Peyer's patch (tissue), 4 donors: ENCODE results near the gene PSME2. TPM values are rescaled to one million over a fixed set of nuclear protein-coding genes. Genes with fewer than 3 reads are reported as not detected.

Source experiments
- DNase-seq, 3 donors: peaks; one replicate each; pipeline ENCODE4 v3.0.0-alpha.2; 2017 to 2019
- H3K27ac ChIP-seq, 4 donors: fragments of 200-600 bp; sonication (generic); one replicate each; pipeline ENCODE4 v1.5.1; 2016 to 2019
- H3K27me3 ChIP-seq, 2 donors: fragments of 200-600 bp; sonication (generic); one replicate each; pipeline ENCODE4 v1.5.1; 2019
- H3K36me3 ChIP-seq, 3 donors: fragments of 200-600 bp; sonication (generic); one replicate each; pipeline ENCODE4 v1.5.1; 2016 to 2019
- H3K4me1 ChIP-seq, 4 donors: fragments of 200-600 bp; sonication (generic); one replicate each; pipeline ENCODE4 v1.5.1; 2016 to 2019
- H3K4me3 ChIP-seq, 4 donors: fragments of 200-600 bp; sonication (generic); 1 replicate in 3 of 4; 2 replicates in 1 of 4; pipeline ENCODE4 v1.5.1; 2016 to 2019; ENCODE audit warnings: mild to moderate bottlenecking in 1 of 4
- H3K9me3 ChIP-seq, 4 donors: fragments of 200-600 bp; sonication (generic); one replicate each; pipeline ENCODE4 v1.5.1; 2016 to 2019; ENCODE audit warnings: mild to moderate bottlenecking in 1 of 4
- CTCF ChIP-seq, 6 experiments: fragments of 450-650 bp in 4 of 6; fragments of 200-600 bp in 2 of 6; sonication (generic) in 1 of 6; IDR thresholded peaks; one replicate each; pipeline ENCODE4 v1.5.1; 2017 to 2019; ENCODE audit warnings: antibody characterized with exemption in 6 of 6, mild to moderate bottlenecking in 3 of 6, moderate library complexity in 1 of 6
- POLR2A ChIP-seq, 2 donors: fragments of 450-650 bp; IDR thresholded peaks; one replicate each; pipeline ENCODE4 v1.5.1; 2017; ENCODE audit warnings: antibody characterized with exemption in 2 of 2, mild to moderate bottlenecking in 2 of 2, moderate library complexity in 2 of 2
- total RNA-seq, 4 donors: library from RNA; depleted of rRNA; stranded (reverse); fragments of >200 nt; gene quantifications; one replicate each; pipeline ENCODE4 v1.1.0, GENCODE V29; 2016

The PSME2 gene
- total RNA-seq, 4 donors from 2014 or later = 119 to 258 (median 162) TPM

GRCh38 chr14:24113801-24114531 is 32.4 kb downstream of the PSME2 start:
- Histone ChIP-seq H3K4me3 (peak overlapping the region; percentile 50 to 89 (median 72)), H3K9me3 (no peaks in the 10 kb centered on the region), H3K27ac (peak overlapping the region; percentile 94 to 99 (median 97)), H3K36me3 (peaks cover 0 to 23% (median 0%) of the 10 kb centered on the region in 3 donors), H3K27me3 (no peaks in the 10 kb centered on the region), H3K4me1 (peaks cover 6 to 31% (median 10%) of the 10 kb centered on the region in 4 donors)
- peak in 1 of 6 experiments; percentile 10 for TF ChIP-seq CTCF (IDR thresholded peaks at IDR 0.05)
- peak; percentile 67 to 70 for TF ChIP-seq POLR2A (IDR thresholded peaks at IDR 0.05)
- DNase-seq = peak; percentile 74 to 95 (median 94)

GRCh38 chr14:24113379-24113800 is 33.0 kb downstream of the PSME2 start:
- H3K27ac ChIP-seq = peak overlapping the region; percentile 94 to 99 (median 97)
- H3K9me3 ChIP-seq = no peaks in the 10 kb centered on the region
- no peaks in the 10 kb centered on the region for H3K27me3 ChIP-seq
- H3K4me1 ChIP-seq = peaks cover 9 to 31% (median 11%) of the 10 kb centered on the region in 4 donors
- peaks cover 0 to 17% (median 0%) of the 10 kb centered on the region in 3 donors for H3K36me3 ChIP-seq
- no peak for TF ChIP-seq POLR2A (IDR thresholded peaks at IDR 0.05)
- no peak for TF ChIP-seq CTCF (IDR thresholded peaks at IDR 0.05)
- H3K4me3 ChIP-seq = peak overlapping the region; percentile 50 to 89 (median 72)
- no peak for DNase-seq

- Histone ChIP-seq H3K27ac (peak overlapping the region in 2 of 4 donors; percentile 23 to 35), H3K4me3 (no peak overlapping the region), H3K27me3 (no peaks in the 10 kb centered on the region), H3K9me3 (no peaks in the 10 kb centered on the region), H3K36me3 (no peaks in the 10 kb centered on the region), H3K4me1 (peaks cover 0 to 12% (median 8%) of the 10 kb centered on the region in 4 donors)
- DNase-seq = no peak
- TF ChIP-seq POLR2A (IDR thresholded peaks at IDR 0.05) (no peak), CTCF (IDR thresholded peaks at IDR 0.05) (no peak)
These were observed 35.9 kb downstream of the PSME2 start for GRCh38 chr14:24110523-24110922.

DNA sequence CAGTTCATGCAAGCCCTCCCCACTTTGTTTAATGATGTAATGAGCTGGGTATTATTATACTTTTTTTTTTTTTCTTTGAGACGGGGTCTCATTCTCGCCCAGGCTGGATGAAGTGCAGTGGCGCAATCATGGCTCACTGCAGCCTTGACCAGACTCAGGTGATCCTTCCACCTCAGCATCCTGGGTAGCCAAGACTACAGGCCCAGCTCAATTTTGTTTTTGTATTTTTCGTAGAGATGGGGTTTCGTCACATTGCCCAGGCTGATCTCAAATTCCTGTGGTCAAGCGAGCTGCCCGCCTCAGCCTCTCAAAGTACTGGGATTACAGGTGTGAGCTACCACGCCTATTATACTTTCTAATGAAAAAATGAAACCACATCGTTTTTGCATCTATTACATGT is 36.4 kb downstream of the PSME2 start:
- Histone ChIP-seq H3K9me3 (no peaks in the 10 kb centered on the region), H3K27ac (peak overlapping the region in 1 of 4 donors; percentile 23), H3K27me3 (no peaks in the 10 kb centered on the region), H3K36me3 (no peaks in the 10 kb centered on the region), H3K4me3 (no peak overlapping the region), H3K4me1 (peaks cover 0 to 10% (median 8%) of the 10 kb centered on the region in 4 donors)
- DNase-seq = no peak
- TF ChIP-seq CTCF (IDR thresholded peaks at IDR 0.05) (no peak), POLR2A (IDR thresholded peaks at IDR 0.05) (no peak)

DNA sequence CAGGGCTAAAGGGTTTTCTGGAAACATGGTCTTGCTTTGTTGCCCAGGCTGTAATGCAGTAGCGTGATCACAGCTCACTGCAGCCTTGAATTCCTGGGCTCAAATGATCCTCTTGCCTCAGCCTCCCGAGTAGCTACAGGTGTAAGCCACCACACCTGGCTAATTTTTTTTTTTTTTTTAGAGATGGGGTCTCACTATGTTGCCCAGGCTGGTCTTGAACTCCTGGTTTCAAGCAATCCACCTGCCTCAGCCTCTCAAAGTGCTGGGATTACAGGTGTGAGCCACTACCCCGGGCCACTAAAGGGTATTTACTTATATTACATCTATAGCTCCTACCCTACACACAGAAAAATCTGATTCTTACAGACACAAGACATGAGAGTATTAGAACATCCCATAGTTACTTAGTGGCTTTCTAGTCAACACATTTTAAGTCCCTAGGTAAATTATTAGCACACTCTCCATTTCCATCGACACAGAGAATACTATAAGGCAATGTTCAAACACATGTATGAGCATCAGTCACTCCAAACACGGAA is 38.0 kb downstream of the PSME2 start:
- no peak for TF ChIP-seq CTCF (IDR thresholded peaks at IDR 0.05)
- no peak for TF ChIP-seq POLR2A (IDR thresholded peaks at IDR 0.05)
- H3K9me3 ChIP-seq = no peaks in the 10 kb centered on the region
- peak overlapping the region; percentile 11 to 72 (median 40) for H3K27ac ChIP-seq
- H3K4me1 ChIP-seq = peaks cover 0 to 9% (median 5%) of the 10 kb centered on the region in 4 donors
- H3K4me3 ChIP-seq = no peak overlapping the region
- peaks cover 0 to 5% (median 0%) of the 10 kb centered on the region in 3 donors for H3K36me3 ChIP-seq
- no peak for DNase-seq
- H3K27me3 ChIP-seq = no peaks in the 10 kb centered on the region
